ENCODE measurements around the gene FHIP2A.
"Not testable (repeated sequence)": the region's sequence is repeated elsewhere in the genome, so short reads cannot be mapped to it uniquely, and the experiment has no call there.

DNA sequence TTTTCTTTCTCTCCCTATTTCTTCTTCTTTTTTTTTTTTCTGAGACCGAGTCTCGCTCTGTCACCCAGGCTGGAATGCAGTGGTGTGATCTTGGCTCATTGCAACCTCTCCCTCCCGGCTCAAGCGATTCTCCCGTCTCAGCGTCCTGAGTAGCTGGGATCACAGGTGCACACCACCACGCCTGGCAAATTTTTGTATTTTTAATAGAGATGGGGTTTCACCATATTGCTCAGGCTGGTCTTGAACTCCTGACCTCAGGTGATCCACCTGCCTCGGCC, 35.6 kb downstream of the FHIP2A start:
- TF ChIP-seq, protein P1, sequence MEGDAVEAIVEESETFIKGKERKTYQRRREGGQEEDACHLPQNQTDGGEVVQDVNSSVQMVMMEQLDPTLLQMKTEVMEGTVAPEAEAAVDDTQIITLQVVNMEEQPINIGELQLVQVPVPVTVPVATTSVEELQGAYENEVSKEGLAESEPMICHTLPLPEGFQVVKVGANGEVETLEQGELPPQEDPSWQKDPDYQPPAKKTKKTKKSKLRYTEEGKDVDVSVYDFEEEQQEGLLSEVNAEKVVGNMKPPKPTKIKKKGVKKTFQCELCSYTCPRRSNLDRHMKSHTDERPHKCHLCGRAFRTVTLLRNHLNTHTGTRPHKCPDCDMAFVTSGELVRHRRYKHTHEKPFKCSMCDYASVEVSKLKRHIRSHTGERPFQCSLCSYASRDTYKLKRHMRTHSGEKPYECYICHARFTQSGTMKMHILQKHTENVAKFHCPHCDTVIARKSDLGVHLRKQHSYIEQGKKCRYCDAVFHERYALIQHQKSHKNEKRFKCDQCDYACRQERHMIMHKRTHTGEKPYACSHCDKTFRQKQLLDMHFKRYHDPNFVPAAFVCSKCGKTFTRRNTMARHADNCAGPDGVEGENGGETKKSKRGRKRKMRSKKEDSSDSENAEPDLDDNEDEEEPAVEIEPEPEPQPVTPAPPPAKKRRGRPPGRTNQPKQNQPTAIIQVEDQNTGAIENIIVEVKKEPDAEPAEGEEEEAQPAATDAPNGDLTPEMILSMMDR (IDR thresholded peaks at IDR 0.05) = not testable (repeated sequence)
- TF ChIP-seq EP300, POLR2A (IDR thresholded peaks at IDR 0.05): not testable (repeated sequence)
